Neural progenitor cell (in vitro differentiated cells): ENCODE data around the gene TSPAN11. TPM values are rescaled to one million over a fixed set of nuclear protein-coding genes. Genes with fewer than 3 reads are reported as not detected.

Experiments
- DNase-seq: peaks from one replicate; pipeline ENCODE4 v3.0.0-alpha.2; 2016; ENCODE audit warnings: low spot score
- H2AFZ ChIP-seq: fragments of 200-600 bp; sonication (generic); replicated peaks from 2 replicates; pipeline ENCODE4 v1.6.1; 2016; ENCODE audit warnings: antibody characterized with exemption
- H3F3A ChIP-seq: fragments of 200-600 bp; sonication (generic); 2 replicates; pipeline ENCODE4 v1.6.1; 2016; ENCODE audit warnings: antibody characterized with exemption, low read depth
- H3K27ac ChIP-seq: fragments of 200-600 bp; sonication (generic); 2 replicates; pipeline ENCODE4 v1.5.1; 2016; ENCODE audit warnings: mild to moderate bottlenecking
- H3K27me3 ChIP-seq: fragments of 200-600 bp; sonication (generic); 2 replicates; pipeline ENCODE4 v1.6.1; 2016; ENCODE audit warnings: mild to moderate bottlenecking, moderate library complexity
- H3K36me3 ChIP-seq: fragments of 200-600 bp; sonication (generic); 2 replicates; pipeline ENCODE4 v1.5.1; 2016
- H3K4me1 ChIP-seq: fragments of 200-600 bp; sonication (generic); 2 replicates; pipeline ENCODE4 v1.6.1; 2016; ENCODE audit warnings: mixed run types
- H3K4me2 ChIP-seq: fragments of 200-600 bp; sonication (generic); 2 replicates; pipeline ENCODE4 v1.6.1; 2016
- H3K4me3 ChIP-seq: fragments of 200-600 bp; sonication (generic); 2 replicates; pipeline ENCODE4 v1.5.1; 2016
- H3K79me2 ChIP-seq: fragments of 200-600 bp; sonication (generic); 2 replicates; pipeline ENCODE4 v1.6.1; 2016; ENCODE audit warnings: low read depth
- H3K9ac ChIP-seq: fragments of 200-600 bp; sonication (generic); 2 replicates; pipeline ENCODE4 v1.6.1; 2016
- H3K9me3 ChIP-seq: fragments of 200-600 bp; sonication (generic); 2 replicates; pipeline ENCODE4 v1.5.1; 2016; ENCODE audit warnings: low read depth
- H4K20me1 ChIP-seq: fragments of 200-600 bp; sonication (generic); 2 replicates; pipeline ENCODE4 v1.6.1; 2016; ENCODE audit warnings: low read depth
- H3K27ac Mint-ChIP-seq: 3 replicates; pipeline ENCODE4 v1.8.0; 2021; ENCODE audit warnings: mixed read lengths
- H3K27me3 Mint-ChIP-seq: 2 replicates; pipeline ENCODE4 v1.8.0; 2022; ENCODE audit warnings: low read depth, mild to moderate bottlenecking, inconsistent platforms, moderate library complexity, mixed read lengths; ENCODE audit not compliant: insufficient read depth
- H3K36me3 Mint-ChIP-seq: 3 replicates; pipeline ENCODE4 v1.8.0; 2021; ENCODE audit warnings: mixed read lengths
- H3K4me1 Mint-ChIP-seq: 3 replicates; pipeline ENCODE4 v1.8.0; 2021; ENCODE audit warnings: mixed read lengths
- H3K4me3 Mint-ChIP-seq: 3 replicates; pipeline ENCODE4 v1.8.0; 2021; ENCODE audit warnings: mild to moderate bottlenecking, moderate library complexity, mixed read lengths
- H3K9me3 Mint-ChIP-seq: 3 replicates; pipeline ENCODE4 v1.8.0; 2020; ENCODE audit warnings: mixed read lengths
- EZH2 ChIP-seq: fragments of 200-600 bp; sonication (generic); IDR thresholded peaks from 2 replicates; pipeline ENCODE4 v1.6.1; 2017; ENCODE audit warnings: antibody characterized with exemption, mild to moderate bottlenecking, moderate library complexity
- EZH2phosphoT487 ChIP-seq: fragments of 200-600 bp; sonication (generic); IDR thresholded peaks from 2 replicates; pipeline ENCODE4 v1.6.1; 2017; ENCODE audit warnings: antibody characterized with exemption
- total RNA-seq: library from RNA; depleted of rRNA; stranded (reverse); fragments of >200 nt; gene quantifications from 2 replicates; pipeline ENCODE4 v1.2.3, GENCODE V29; 2015; ENCODE audit warnings: low replicate concordance
- TF ChIP-seq, protein P1 (sequence below): fragments of 200-600 bp; sonication (generic); IDR thresholded peaks from 2 replicates; pipeline ENCODE4 v1.5.1; 2017; ENCODE audit warnings: antibody characterized with exemption, mild to moderate bottlenecking

The TSPAN11 gene
- total RNA-seq, 1 donor from 2014 or later, result 7.4 TPM

DNA sequence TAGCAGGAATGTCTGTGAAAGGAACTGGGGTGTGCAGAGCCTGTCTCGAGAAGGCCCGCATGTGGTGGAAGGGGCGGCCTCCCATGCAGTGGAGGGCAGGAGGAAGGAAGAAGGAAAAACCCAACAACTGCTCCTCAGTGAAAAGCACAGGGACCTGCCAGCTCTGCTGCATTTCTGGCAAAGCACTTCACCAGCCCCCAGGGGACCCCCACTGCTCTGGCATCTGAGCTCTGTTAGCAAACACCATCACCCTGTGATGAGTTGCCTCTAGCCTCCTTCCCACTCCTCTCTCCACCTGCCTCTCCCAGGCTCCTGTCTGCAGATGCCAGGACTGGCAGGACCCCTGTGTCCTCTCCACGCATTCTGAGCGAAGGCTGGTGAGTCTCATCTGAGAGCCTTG lies 78.1 kb downstream of the TSPAN11 start:
- no peaks in the 10 kb centered on the region for H3K9me3 Mint-ChIP-seq
- no peak overlapping the region for H3K4me3 Mint-ChIP-seq
- Histone ChIP-seq H3K27ac (no peak overlapping the region), H3K9me3 (no peaks in the 10 kb centered on the region), H3K36me3 (no peaks in the 10 kb centered on the region), H3K4me3 (no peak overlapping the region), H3K4me1 (no peaks in the 10 kb centered on the region), H3K27me3 (no peaks in the 10 kb centered on the region), H3K9ac (no peak overlapping the region), H2AFZ (no peak overlapping the region), H3F3A (no peaks in the 10 kb centered on the region), H4K20me1 (no peaks in the 10 kb centered on the region), H3K4me2 (no peak overlapping the region), H3K79me2 (no peaks in the 10 kb centered on the region)
- H3K27ac Mint-ChIP-seq, result no peak overlapping the region
- no peak for DNase-seq
- TF ChIP-seq EZH2, result no peak
- TF ChIP-seq, protein P1, sequence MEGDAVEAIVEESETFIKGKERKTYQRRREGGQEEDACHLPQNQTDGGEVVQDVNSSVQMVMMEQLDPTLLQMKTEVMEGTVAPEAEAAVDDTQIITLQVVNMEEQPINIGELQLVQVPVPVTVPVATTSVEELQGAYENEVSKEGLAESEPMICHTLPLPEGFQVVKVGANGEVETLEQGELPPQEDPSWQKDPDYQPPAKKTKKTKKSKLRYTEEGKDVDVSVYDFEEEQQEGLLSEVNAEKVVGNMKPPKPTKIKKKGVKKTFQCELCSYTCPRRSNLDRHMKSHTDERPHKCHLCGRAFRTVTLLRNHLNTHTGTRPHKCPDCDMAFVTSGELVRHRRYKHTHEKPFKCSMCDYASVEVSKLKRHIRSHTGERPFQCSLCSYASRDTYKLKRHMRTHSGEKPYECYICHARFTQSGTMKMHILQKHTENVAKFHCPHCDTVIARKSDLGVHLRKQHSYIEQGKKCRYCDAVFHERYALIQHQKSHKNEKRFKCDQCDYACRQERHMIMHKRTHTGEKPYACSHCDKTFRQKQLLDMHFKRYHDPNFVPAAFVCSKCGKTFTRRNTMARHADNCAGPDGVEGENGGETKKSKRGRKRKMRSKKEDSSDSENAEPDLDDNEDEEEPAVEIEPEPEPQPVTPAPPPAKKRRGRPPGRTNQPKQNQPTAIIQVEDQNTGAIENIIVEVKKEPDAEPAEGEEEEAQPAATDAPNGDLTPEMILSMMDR, result no peak
- TF ChIP-seq EZH2phosphoT487, result no peak
- H3K27me3 Mint-ChIP-seq, result peaks cover 9% of the 10 kb centered on the region
- H3K36me3 Mint-ChIP-seq, result no peaks in the 10 kb centered on the region
- H3K4me1 Mint-ChIP-seq, result peaks cover 3% of the 10 kb centered on the region

DNA sequence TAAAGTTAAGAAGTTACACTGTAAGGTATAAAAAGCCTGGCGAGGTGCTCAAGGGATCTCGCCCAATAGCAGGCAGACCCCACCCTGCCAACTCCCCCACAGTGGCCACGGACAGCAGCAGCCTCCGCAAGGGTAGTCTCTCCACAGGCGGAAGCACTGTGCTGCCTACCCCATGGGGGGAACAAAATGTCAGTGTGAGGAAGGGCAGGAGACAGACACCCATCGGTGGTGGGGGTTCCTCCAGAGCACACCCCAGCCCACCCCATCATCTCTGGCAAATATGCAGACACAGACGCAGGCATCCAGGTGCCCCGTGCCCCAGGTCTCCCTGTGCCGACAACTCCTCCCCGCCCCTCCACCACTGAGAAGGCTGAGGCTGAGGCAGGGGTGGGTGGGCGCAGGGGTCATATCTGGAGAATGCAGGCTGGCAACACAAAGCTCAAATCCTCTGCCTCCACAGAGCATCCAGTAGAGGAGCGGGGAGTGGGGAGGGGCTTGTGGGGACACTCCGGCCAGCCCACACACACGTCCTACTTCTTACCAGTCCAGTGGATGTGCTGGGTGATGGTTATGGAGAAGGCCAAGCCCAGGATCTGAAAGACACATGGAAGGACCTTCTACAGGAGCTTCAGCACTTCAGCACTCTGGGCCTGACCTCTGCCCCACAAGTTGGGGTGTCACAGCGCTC lies 78.9 kb downstream of the TSPAN11 start:
- TF ChIP-seq EZH2 (no peak), EZH2phosphoT487 (no peak)
- TF ChIP-seq, protein P1, result no peak
- H3K4me3 ChIP-seq, result no peak overlapping the region
- H3F3A ChIP-seq, result no peaks in the 10 kb centered on the region
- no peak overlapping the region for H3K9ac ChIP-seq
- Mint-ChIP-seq H3K9me3 (no peaks in the 10 kb centered on the region), H3K27ac (no peak overlapping the region), H3K36me3 (no peaks in the 10 kb centered on the region), H3K4me3 (no peak overlapping the region), H3K4me1 (peaks cover 3% of the 10 kb centered on the region), H3K27me3 (peaks cover 9% of the 10 kb centered on the region)
- H3K36me3 ChIP-seq, result no peaks in the 10 kb centered on the region
- H2AFZ ChIP-seq, result no peak overlapping the region
- no peak overlapping the region for H3K4me2 ChIP-seq
- no peaks in the 10 kb centered on the region for H3K4me1 ChIP-seq
- H3K79me2 ChIP-seq, result no peaks in the 10 kb centered on the region
- no peak overlapping the region for H3K27ac ChIP-seq
- DNase-seq, result no peak
- H3K27me3 ChIP-seq, result no peaks in the 10 kb centered on the region
- H4K20me1 ChIP-seq, result no peaks in the 10 kb centered on the region
- no peaks in the 10 kb centered on the region for H3K9me3 ChIP-seq

DNA sequence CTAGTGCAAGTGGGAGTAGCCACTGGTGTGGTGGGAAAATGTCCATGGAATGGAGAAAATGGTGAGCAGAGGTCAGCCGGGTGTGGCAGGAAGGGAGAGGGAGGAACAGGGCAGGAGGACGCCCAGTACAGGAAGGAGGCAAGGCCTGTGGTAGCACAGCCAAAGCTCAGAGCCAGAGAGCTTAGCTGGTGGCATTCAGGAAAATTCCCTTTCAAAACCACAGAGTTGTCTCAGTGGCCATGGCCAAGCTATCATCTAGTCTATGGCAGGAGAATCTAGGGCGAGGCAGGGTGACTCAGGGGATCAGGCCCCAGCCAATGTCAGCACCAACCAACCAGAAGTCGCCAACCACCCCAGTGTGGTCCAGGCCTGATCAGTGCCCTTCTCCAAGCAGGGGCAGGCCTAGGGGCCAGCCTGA lies 79.4 kb downstream of the TSPAN11 start:
- H3K79me2 ChIP-seq, result no peaks in the 10 kb centered on the region
- peaks cover 7% of the 10 kb centered on the region for H3K27me3 Mint-ChIP-seq
- no peak overlapping the region for H3K27ac ChIP-seq
- no peak overlapping the region for H3K27ac Mint-ChIP-seq
- no peak for DNase-seq
- no peaks in the 10 kb centered on the region for H3K36me3 ChIP-seq
- H3K9me3 Mint-ChIP-seq, result no peaks in the 10 kb centered on the region
- no peak overlapping the region for H3K4me2 ChIP-seq
- H3K9ac ChIP-seq, result no peak overlapping the region
- H4K20me1 ChIP-seq, result no peaks in the 10 kb centered on the region
- H3K4me1 ChIP-seq, result no peaks in the 10 kb centered on the region
- H3F3A ChIP-seq, result no peaks in the 10 kb centered on the region
- H2AFZ ChIP-seq, result no peak overlapping the region
- peaks cover under 1% of the 10 kb centered on the region for H3K4me1 Mint-ChIP-seq
- H3K27me3 ChIP-seq, result no peaks in the 10 kb centered on the region
- H3K4me3 ChIP-seq, result no peak overlapping the region
- no peaks in the 10 kb centered on the region for H3K36me3 Mint-ChIP-seq
- H3K4me3 Mint-ChIP-seq, result no peak overlapping the region
- TF ChIP-seq, protein P1, result no peak
- TF ChIP-seq EZH2 (no peak), EZH2phosphoT487 (no peak)
- H3K9me3 ChIP-seq, result no peaks in the 10 kb centered on the region
